OCI-LY3 (cell line): ENCODE results near the gene CERS6.

ENCODE experiments used
- CTCF ChIP-seq: fragments of 200-600, 300-600 bp; sonication (generic); IDR thresholded peaks from 2 replicates; pipeline ENCODE4 v1.5.1; 2014; ENCODE audit warnings: antibody characterized with exemption, low read length, low read depth
- EZH2phosphoT487 ChIP-seq: fragments of 200-600 bp; shearing (Covaris generic); IDR thresholded peaks from 2 replicates; pipeline ENCODE4 v1.6.1; 2018; ENCODE audit warnings: antibody characterized with exemption, mixed run types, low read depth

- TF ChIP-seq CTCF (no peak), EZH2phosphoT487 (no peak)
These were observed 28.6 kb upstream of the CERS6 start for GRCh38 chr2:168427451-168427850.
